ENCODE results near the gene CADPS. TPM values are rescaled to one million over a fixed set of nuclear protein-coding genes. Genes with fewer than 3 reads are reported as not detected.

The CADPS gene
- total and polyA plus RNA-seq, 2 of the 4 experiments (the other 2 are of a cell fraction) = not detected

DNA sequence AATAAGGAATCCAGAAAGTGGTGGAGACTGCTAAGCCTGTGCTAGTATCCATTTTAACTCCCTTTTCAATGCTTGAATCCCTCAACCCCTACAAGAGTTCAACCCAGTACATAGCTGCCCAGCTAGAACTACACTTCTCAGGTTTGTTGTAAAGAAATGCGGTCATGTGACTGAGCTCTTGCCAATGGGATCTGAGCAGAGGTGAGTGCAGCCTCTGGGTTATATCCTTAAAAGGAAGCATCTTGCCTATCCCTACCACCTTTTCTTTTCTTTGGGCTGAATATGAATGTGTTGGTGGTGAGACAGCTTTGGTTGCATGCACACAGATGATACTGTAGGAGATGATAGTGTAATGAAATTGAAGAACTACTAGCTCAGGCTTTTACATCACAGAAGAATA lies 139.7 kb downstream of the CADPS start:
- no CpG with 5 or more reads among the region's 1 CpG for WGBS, 2 experiments (ENCODE audit: extremely low coverage in 2 of 2, insufficient read length in 1 of 2)
- Histone ChIP-seq H2AK5ac (ENCODE audit: low read depth, low read length) (no peak overlapping the region), H3K27ac (ENCODE audit: insufficient read depth, low read length) (no peak overlapping the region), H2AFZ (replicated peaks; ENCODE audit: low read length, poor library complexity) (no peak overlapping the region), H2BK5ac (ENCODE audit: low read depth, low read length, poor library complexity, severe bottlenecking) (no peak overlapping the region), H3K36me3 (ENCODE audit: control insufficient read depth, insufficient read depth, low read length) (no peaks in the 10 kb centered on the region), H3K4me2 (ENCODE audit: low read depth, low read length) (no peak overlapping the region), H3K4ac (ENCODE audit: low read depth, low read length) (no peak overlapping the region), H2BK120ac (ENCODE audit: low read depth, low read length) (no peak overlapping the region), H3K4me3 (ENCODE audit: insufficient read depth, low read depth, low read length) (no peak overlapping the region), H3K9me1 (ENCODE audit: insufficient read depth, low read length) (no peaks in the 10 kb centered on the region), H3K27me3 (ENCODE audit: control insufficient read depth, insufficient read depth, low read length) (no peaks in the 10 kb centered on the region), H3K14ac (replicated peaks; ENCODE audit: low read depth, low read length) (no peak overlapping the region), H2BK15ac (ENCODE audit: low read depth, low read length) (no peak overlapping the region), H4K20me1 (ENCODE audit: insufficient read depth, low read length) (no peaks in the 10 kb centered on the region), H3K4me1 (ENCODE audit: control insufficient read depth, insufficient read depth, low read length) (no peaks in the 10 kb centered on the region), H3K23ac (ENCODE audit: low read depth, low read length) (no peak overlapping the region), H3K9me3 (ENCODE audit: control insufficient read depth, insufficient read depth, low read length) (no peaks in the 10 kb centered on the region), H4K5ac (ENCODE audit: low read depth, low read length) (no peak overlapping the region), H3K79me1 (ENCODE audit: low read depth in 1 of 2, low read length in 2 of 2) (no peaks in the 10 kb centered on the region), H4K91ac (ENCODE audit: insufficient read depth, low read depth, low read length) (no peak overlapping the region), H2BK20ac (ENCODE audit: low read depth, low read length) (no peak overlapping the region), H3K56ac (ENCODE audit: extremely low read depth, insufficient read depth, low read length) (no peak overlapping the region), H3K9ac (ENCODE audit: low read depth, low read length) (no peak overlapping the region), H4K8ac (ENCODE audit: low read depth in 2 of 2, low read length in 2 of 2) (no peak overlapping the region), H3K18ac (ENCODE audit: low read depth, low read length) (no peak overlapping the region), H2AK9ac (replicated peaks; ENCODE audit: low read depth, low read length, poor library complexity) (no peak overlapping the region)
- BruUV-seq (replicated peaks) = no TSS peak
- ATAC-seq (ENCODE audit: low read depth) (no peak), DNase-seq (no peak)
- no peak for TF ChIP-seq RFX5 (IDR thresholded peaks at IDR 0.05; ENCODE audit: low read depth, low read length)
- TF ChIP-seq, protein P1, sequence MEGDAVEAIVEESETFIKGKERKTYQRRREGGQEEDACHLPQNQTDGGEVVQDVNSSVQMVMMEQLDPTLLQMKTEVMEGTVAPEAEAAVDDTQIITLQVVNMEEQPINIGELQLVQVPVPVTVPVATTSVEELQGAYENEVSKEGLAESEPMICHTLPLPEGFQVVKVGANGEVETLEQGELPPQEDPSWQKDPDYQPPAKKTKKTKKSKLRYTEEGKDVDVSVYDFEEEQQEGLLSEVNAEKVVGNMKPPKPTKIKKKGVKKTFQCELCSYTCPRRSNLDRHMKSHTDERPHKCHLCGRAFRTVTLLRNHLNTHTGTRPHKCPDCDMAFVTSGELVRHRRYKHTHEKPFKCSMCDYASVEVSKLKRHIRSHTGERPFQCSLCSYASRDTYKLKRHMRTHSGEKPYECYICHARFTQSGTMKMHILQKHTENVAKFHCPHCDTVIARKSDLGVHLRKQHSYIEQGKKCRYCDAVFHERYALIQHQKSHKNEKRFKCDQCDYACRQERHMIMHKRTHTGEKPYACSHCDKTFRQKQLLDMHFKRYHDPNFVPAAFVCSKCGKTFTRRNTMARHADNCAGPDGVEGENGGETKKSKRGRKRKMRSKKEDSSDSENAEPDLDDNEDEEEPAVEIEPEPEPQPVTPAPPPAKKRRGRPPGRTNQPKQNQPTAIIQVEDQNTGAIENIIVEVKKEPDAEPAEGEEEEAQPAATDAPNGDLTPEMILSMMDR (conservative IDR thresholded peaks at IDR 0.05; ENCODE audit: low read depth, low read length) = no peak
- TF ChIP-seq POLR2A (IDR thresholded peaks at IDR 0.05; ENCODE audit: low read depth, low read length) = no peak
- TF ChIP-seq MXI1 (IDR thresholded peaks at IDR 0.05; ENCODE audit: borderline replicate concordance, low read depth, low read length) = no peak
- TF ChIP-seq ELK1 (IDR thresholded peaks at IDR 0.05; ENCODE audit: borderline replicate concordance, low read depth, low read length) = no peak
- no peak for TF ChIP-seq SMC3 (IDR thresholded peaks at IDR 0.05; ENCODE audit: low read depth, low read length)
- no peak for TF ChIP-seq MAZ (IDR thresholded peaks at IDR 0.05; ENCODE audit: borderline replicate concordance, low read depth, low read length)
- no peak for TF ChIP-seq BHLHE40 (IDR thresholded peaks at IDR 0.05; ENCODE audit: low read depth, low read length)
- intact Hi-C loops (cut with micrococcal nuclease) (no loop called here), in situ Hi-C loops (cut with MboI; ENCODE audit: low sequenced_read_pairs) (no loop called here), dilution Hi-C loops (cut with HindIII; ENCODE audit: low sequenced_read_pairs, unreplicated experiment) (no loop called here)
- ChIA-PET POLR2A (ENCODE audit: unreplicated experiment) (no interaction called here), CTCF (no interaction called here)
